Measurements from ENCODE around the gene TMIE.

The TMIE gene

DNA sequence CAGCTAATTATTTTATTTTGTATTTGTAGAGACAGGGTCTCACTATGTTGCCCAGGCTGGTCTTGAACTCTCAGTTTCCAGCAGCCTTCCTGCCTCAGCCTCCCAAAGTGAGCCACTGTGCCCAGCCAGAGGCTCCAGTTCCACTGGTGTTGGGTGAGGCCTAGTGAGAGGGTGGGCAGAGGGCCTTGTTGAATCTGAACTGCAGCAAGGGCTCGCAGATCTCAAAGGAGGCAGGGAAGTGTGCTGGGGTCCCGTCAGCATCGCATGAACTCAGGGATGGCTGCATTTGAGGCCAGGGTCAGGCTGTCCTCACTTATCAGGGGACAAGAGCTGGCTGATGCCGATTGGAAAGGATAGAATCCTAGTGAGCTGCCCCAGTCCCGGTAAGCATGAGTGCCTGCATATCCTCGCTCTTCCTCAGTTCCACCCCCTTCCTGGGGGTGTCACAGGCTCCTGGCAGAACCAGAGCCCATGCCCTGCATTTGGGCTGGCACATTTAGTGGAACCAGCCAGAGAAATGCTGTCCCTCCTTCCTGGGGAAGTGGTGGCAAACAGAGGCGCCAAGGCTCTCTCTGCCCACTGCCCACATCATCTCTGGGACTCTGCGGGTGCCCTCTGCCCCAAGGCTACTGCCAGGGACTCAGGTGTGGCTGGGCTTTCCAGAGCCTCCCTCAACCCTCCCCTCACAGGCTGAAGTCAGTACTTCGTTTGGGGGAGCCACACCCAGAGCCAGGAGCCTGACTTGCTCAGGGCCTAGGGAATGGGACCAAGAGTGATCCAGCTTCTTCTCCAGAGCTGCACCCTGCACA, 31.8 kb upstream of the TMIE start:
- DNase-seq (ENCODE audit: low spot score) = no peak

DNA sequence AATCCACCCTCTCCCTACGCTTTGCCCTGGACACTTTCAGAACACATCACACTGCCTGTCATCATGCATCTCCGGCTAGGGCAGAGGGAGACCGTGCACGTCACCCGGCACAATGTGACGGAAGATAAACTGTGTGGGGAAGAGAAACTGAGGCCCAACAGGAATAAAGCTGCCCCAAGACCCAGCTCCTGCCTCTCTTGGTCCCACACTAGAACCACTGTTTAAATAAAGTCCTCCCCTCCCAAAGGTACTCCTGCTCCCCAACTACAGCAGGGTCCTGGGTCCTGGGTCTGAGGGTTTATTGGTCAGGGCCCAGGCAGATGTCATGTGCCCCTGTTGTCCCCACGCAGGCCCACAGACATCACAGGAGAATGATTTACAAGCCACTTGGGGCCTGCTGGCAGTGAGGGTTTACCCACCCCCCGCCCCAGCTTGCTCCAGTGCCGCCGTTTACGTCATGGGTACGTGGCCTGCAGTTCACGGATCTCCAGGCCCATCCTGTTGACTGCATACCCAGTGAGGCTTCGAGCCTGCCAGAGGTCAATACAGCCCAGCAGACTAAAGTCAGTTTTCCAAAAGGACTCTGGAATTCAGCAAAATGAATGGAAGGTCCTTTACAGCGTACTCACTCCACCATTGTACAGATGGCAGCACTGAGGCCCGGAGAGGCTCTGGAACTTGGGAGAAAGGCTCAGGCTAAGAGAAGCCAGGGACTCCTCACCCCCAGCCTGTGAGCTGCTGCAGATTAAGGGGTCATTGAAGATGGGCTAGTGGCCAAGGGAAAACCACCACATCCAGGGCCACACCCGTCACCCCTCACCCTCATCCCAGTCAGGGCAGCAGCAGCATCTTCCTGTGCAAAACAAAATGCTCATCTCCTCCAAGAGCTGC, 30.9 kb upstream of the TMIE start:
- DNase-seq (ENCODE audit: low spot score) = no peak

DNA sequence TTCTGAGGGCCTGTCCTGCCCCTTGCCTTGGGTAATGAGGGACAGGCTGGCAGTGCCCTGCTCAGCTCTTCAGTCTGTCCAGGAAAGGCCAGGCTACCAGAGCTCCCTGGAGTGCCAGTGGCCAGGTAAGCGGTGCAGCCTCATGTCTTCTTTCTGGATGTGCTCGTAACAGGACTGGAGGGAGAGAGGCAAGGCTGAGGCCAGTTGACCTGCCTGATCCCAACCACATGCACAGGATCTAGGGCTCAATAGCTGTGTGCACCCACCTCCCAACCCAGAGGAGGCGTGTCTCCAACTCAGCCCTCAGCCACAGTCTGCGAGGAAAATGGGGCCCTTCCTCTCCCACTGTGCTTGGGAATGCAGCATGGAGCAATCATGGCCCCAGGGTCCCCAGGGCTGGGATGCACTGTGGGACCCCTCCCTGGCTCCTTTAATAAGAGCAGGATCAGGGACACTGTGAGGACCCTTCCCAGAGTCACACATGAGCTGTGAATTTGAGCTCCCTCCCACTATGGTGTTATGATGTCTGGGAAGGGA, 30.2 kb upstream of the TMIE start:
- no peak for DNase-seq (ENCODE audit: low spot score)

DNA sequence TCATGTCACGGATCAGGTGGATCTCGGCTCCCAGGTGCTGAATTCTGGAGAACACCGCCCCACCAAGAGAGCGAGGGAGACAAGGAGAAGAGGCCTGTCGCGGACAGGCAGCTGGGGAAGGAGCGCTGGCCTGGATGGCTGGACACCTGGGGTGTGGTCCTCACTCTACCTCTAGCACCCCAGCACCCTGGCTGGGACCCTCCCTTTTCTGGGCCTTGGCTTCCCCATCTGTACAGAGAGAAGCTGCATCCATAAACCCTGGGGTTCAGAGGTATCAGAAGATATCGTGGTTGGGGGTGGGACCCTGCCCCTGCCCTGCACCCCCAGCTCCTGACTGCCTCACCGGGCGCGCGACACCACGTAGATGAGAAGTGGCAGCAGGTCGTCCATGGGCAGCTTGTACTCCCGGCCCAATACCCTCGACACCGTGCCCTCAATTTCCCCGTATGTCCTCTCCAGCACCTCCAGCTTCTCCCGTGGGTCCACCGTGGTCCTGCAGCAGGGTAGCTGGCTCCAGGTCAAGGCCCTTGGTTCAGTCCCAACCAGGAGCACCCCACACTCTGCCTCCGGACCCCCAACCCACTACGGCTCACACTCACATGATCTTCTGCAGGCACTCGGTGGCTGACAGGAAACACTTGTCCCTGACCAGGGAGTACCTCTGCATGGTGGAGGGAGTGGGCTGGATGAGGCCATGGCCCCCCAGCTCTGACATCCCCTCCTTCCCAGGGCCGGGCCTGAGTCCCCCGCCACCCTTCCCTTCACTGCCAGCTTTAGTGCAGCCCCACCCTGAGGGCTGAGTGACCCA, 29.4 kb upstream of the TMIE start:
- DNase-seq (ENCODE audit: low spot score) = no peak

DNA sequence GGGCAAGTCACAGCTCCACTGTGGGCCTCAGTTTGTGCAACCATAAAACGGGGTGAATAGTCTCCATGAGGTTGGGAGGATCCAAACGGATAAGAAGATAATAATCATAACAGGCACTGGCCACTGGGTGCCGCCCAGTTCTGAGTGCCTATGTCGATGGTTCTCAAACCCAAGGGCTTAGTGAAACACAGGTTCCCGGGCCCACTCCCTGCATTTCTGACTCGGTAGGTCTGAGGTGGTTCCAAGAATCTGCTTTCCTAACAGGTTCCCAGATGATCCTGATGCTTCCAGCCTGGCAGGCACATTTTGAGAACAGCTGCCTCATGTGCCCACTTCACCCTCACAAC, 28.9 kb upstream of the TMIE start:
- DNase-seq (ENCODE audit: low spot score) = no peak

DNA sequence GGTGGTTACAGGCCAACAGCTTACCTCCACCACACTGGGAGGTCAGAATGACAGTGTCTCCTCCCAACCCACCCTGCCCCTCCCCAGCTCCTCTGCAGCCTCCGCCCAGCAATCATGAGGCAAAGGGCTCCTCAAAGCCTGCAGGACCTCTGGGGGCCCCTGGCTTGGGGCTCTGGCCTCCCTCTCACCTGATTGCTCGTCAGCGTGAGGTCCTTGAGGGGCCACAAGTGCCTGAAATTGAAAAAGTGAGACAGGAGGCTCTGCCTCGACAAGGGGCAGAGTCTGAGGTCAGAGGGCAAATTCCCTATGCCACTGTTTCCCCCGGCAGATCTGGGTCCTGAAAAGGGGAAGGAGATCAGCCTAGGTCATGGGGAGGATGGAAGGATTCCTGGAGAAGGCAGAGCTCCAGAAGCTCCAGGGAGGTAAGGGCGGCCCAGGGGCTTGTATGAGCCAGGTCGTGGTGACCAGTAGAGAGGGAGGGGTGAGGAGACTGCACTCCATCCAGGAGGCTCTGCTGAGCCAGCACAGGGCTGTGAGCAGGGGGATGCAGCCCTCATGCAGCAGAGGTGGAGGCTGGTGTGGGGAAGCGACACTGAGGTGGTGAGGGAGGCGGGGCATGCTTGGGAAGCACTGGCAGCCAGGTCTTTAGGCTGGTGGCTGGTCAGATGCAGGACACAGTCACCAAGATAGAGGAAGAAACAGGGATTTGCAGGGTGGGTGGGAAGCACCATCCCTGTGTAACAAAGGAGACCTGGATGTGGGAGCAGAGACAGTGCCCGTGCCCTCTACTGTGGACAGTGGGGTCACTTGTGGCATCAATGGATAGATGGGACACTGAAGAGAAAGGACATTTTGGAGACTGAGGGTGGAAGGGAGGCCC, 27.8 kb upstream of the TMIE start:
- DNase-seq (ENCODE audit: low spot score) = no peak

DNA sequence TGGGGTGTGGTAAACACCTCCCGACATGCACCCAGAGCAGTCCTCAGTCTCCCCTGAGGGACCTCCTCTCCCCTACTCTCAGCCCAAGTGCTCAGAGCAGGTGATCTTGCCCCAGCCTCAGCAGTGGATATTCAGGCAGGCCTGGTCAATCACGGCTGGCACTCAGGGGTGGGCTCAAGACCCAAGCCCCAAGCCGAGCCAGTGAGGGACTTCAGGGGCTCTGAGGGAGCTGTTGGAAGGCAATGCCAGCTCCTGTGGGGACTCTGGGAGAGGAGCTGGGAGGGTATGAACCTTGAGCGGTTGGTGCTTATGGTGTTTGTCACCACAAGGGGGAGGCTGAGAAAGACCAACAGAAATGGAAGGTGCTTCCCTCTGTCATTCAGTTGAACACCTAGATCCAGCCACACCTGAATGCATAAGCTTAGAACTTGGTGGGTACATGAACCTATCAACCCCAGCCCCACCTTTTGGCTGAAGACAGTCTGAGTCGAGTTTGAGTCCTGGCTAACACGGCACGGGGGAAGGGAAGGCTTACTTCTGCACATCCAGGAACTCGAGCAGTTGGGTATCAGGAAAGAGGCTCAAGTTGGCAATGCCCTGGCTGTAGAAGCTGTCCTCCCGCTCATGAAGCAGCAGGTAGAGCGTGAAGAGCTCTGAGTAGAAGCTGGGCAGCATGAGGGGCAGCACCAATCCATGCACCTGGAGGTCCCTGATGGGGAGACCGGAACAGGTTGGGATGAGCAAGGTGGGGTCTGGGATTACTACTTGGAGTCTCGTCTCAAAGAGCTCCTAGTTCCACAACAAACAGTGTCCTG, 27.0 kb upstream of the TMIE start:
- no peak for DNase-seq (ENCODE audit: low spot score)

DNA sequence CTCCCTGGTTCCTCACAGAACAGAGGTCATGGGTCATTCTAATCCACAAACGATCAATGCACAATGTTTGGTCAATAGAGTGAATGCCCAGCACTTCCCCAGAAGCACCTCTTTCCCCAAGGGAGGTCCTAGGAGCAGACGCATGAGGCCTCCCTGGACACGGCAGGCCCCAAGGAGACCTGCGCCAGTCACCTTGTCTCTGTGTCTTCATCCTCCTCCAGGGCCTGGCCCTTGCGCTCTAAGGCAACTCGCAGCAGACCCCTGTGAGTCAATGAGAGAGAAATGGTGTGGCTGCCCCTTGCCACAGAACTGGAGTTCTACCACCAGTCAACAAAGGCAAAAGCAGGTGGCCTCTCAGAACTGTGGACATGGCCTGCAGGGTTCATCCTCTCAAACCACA, 25.8 kb upstream of the TMIE start:
- no peak for DNase-seq (ENCODE audit: low spot score)

DNA sequence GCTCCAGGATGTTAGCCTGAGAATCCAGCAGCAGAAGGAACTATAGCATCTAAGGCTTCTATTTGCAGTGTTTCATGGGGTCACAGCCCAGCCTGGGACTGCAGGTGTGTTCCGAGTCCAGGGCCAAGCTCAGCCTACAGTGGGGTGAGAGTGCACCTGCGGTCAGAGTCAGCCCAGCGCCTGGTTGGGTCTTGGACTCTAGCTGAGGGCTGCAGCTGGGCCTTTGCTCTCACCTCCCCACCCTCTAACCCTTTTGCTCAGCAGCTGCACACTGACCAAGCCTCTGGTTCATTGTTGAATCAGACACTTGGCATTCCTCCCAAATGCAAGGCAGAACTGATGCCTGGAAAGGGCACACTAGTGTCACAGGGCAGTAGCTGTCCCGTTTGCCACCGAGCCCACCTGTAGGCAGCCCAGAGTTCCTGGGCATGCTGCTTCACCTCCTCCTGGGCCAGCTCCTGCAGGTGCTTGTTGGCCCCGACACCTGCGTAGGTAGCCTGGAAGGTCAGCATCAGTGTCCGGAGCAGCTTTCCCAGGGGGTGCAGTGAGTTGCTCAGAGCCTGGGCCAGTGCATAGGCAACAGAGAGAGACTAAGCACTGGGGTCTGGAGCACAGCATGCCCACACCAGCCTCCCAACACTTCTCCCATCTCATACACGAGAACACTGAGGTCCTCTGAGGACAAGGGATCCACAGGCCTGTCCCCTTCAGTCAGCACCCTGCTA, 25.2 kb upstream of the TMIE start:
- DNase-seq (ENCODE audit: low spot score) = peak; percentile 55

DNA sequence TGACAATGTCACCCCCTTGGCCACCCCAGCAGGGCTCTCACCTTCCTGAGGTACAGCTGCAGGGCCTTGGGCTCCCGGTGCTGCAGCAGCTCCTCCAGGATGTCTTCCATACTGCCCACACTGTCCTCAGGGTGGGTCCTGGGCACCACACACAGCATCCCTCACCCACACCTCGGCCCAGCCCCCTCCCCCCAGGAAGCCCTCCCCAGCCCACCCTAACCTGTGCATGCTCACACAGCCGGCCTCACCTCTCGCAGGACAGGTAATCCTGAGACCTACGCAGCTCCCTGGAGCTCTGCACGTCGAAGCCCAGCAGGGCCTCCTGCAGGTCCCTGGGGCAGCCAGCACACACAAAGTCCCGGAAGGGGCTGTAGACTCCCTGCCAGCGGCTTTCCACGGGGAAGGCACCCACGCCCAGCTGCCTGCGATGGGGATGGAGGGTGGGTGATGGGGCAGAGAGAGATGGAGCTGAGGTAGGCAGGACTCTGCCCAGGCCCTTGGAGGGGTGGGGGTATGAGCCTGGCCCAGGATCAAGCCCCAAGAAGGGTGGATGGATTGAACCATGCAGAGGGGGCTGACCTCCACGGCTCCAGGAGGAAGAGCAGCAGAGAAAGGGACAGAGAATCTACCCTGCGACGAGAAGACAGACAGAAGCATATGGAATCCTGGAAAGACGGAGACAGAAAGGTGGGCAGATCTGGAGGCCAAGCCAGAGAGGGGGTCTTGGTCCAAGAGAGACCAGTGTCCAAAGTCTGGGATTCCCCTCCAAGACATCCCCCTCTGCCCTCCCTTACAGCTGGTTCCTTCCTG, 24.4 kb upstream of the TMIE start:
- no peak for DNase-seq (ENCODE audit: low spot score)

DNA sequence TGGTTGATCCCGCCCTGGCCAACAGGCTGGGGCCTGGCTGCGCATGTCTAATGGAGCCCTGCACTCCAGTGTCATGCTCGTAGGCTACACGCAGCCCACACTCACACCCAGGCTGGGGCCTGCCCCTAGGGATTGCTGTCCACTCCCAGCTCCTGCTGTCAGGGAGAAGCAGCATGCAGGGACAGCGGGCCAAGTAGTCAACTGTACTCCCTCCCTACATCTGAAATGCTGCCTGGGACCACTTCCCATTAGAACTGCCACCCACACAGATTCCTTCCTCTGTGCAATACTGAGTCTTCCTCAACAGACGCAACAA, 23.8 kb upstream of the TMIE start:
- no peak for DNase-seq (ENCODE audit: low spot score)

DNA sequence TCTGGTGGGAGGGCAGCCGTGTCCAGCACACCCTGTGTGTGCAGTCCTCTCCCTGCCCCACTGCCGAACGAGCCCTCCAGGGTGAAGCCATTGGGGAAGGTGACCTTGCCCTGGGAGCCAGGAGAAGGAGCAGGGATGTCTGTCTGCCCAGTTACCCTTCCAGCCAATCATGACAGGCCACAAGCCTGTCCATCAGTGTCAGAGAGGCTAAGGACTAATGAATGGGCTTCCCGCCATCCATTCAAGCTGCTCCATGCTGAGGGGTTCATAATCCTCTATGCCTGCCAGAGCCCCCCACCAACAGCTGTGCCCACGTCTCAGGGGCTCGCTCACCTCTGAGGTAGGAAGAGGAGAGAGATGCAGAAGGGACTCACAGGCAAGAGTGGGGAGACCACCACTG, 22.9 kb upstream of the TMIE start:
- DNase-seq (ENCODE audit: low spot score) = no peak

DNA sequence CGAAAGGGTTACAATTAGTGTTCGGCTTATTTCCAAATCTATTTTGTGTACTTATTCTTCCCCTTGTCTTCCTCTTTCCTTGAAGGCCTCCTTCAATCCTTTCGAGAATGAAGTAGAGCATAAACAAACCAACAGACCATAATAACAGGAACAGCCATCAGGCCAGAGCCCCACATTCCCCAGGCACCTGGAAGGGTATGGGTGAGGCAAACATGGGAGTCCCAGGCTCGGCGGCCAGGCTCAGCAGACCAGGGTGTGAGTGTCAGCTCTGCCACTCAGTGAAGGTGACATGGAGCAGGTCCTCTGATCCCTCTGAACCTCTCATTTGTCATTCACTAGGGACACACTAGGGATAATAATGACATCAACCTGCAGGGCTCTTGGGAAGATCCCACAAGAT, 21.5 kb upstream of the TMIE start:
- no peak for DNase-seq (ENCODE audit: low spot score)

DNA sequence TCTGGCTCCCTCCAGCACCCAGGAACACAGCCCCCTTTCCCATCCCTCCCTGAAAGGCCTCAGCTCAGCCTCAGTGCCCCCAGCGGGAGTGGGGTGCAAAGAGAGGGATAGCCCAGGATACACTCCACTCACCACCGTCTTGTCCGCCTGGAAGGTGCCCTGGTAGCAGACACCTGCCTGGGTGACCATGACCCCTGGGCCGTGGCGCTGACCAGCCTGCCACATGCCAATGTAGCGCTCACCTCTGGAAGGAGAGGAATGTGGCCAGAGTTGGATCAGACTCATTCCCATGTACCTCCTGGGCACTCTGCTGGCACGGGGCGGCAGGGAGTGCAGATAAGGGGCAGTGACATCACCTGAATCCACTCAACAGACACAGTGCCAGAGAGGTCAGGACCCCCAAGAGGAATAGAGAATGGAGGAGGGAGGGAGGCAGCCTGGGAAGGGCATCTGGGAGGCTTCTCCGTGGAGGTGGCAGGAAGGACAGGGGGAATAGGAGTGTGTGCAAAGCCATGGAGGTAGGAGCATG, 20.8 kb upstream of the TMIE start:
- no peak for DNase-seq (ENCODE audit: low spot score)

DNA sequence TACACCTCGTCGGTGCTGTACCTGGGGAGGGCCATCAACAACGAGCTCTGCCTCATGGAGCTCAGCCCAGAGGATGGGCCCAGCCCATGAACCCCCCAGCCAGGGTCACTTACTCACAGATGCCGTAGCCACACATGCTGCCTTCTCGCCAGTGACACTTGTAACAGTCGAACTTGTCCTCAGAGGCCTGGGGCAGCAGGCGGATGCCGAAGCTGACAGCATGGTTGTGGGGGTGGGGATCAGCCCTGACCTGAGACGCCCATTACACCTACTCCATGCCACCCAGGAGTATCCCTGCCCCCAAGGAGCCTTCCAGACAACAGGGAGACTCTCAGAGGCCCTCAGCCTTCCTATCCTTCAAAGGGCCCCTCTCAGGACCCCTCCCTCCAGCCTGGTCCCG, 19.8 kb upstream of the TMIE start:
- no peak for DNase-seq (ENCODE audit: low spot score)

DNA sequence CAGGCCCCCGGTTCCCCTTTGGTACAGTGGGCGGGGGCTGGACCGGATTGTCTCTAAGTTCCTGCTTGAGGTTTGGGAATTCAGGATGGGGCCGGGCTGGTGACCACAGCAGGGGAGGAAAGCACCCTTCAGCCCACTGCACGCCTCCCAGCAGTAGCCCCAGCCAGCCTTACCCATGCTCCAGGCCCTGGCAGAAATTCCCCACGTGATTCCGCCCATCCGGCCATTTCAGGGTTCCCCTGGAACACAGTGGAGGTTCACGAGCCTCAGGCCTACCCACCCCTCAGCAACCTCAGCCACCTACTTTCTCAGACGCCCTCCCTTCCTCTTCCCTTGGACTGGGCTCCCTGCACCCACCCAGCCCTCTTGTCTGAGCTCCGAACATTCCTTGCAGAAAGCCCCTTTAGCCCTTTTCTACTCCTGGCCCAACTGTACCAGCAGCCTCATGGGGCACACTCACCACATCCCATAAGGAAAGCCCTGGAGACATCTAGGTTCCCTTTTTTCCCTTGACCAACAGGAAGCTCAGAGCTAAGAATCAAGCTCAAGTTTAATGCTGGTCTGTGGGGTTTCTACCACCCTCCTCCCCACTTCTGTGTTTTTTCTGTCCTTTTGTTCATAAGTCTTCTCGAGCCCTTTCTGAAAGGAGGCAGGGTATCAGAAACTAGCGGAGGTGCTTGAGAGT, 19.2 kb upstream of the TMIE start:
- no peak for DNase-seq (ENCODE audit: low spot score)

DNA sequence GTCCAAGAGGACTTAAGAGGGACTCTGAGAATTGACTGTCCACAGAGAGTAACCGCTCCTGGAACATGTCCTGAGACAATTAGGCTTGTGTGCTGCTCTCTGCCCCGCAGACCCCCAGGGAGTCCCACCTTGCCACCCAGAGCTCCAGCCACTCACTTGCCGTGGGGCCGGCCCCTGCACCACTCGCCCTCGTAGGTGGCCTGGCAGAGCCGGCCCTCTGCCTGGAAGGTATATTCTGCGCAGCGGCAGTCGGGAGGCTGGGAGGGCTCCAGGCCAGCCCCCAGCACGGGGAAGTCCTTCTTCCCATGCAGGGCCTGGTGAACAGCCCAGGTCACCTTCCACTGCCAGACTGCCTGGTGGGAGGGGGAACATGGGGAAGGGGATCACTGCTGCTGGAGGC, 18.2 kb upstream of the TMIE start:
- DNase-seq (ENCODE audit: low spot score) = no peak

DNA sequence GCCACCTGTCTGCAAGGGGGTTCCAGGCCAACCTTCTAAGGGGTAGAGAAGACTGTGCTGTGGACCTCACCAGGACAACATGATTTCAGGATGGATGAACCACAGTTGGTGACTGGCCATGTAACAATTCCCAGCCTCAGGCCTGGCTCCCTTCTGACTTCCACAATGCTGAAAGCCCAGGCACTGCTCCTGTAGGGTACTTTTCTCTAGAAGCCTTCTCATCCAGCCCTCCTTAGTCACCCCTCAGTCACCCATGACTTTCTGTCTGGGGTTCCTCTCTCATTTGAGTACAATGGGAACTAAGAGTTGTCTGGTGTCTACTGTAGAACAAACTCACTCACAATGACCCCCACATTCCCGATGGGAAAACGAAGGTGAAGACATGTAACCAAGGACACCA, 16.3 kb upstream of the TMIE start:
- peak; percentile 26 for DNase-seq (ENCODE audit: low spot score)

Measured in RKO (cell line).